NCI-H1092 treated with DMSO at 0.1 percent for 48 hours (cell line): ENCODE measurements around the gene PHB1.
"Not testable (repeated sequence)": the region's sequence is repeated elsewhere in the genome, so short reads cannot be mapped to it uniquely, and the experiment has no call there.

ENCODE experiments used
- DNase-seq: peaks from one replicate; lab custom pipeline; 2025; lab: John Stamatoyannopoulos, UW

Gene PHB1

GRCh38 chr17:49404906-49405305 lies 9.8 kb downstream of the PHB1 start:
- DNase-seq = no peak

GRCh38 chr17:49404361-49404760 lies 10.3 kb downstream of the PHB1 start:
- no peak for DNase-seq

- no peak for DNase-seq
Measured at GRCh38 chr17:49403514-49404289, 11.0 kb downstream of the PHB1 start.

GRCh38 chr17:49402706-49403105 lies 12.0 kb downstream of the PHB1 start:
- DNase-seq = no peak

GRCh38 chr17:49401971-49402611 lies 12.6 kb downstream of the PHB1 start:
- DNase-seq = no peak

GRCh38 chr17:49399995-49400394 lies 14.7 kb downstream of the PHB1 start:
- DNase-seq = no peak

GRCh38 chr17:49397586-49397985 lies 17.1 kb downstream of the PHB1 start:
- DNase-seq = no peak

GRCh38 chr17:49393491-49394255 lies 21.0 kb downstream of the PHB1 start:
- DNase-seq = no peak

- DNase-seq = no peak
Measured at GRCh38 chr17:49390548-49391324, 23.9 kb downstream of the PHB1 start.

- not testable (repeated sequence) for DNase-seq
Measured at GRCh38 chr17:49389514-49390347, 25.0 kb downstream of the PHB1 start.

- no peak for DNase-seq
Measured at GRCh38 chr17:49388692-49389513, 25.8 kb downstream of the PHB1 start.

GRCh38 chr17:49388290-49388640 lies 26.4 kb downstream of the PHB1 start:
- DNase-seq = no peak

GRCh38 chr17:49387498-49388289 lies 27.0 kb downstream of the PHB1 start:
- DNase-seq = no peak

- DNase-seq = no peak
Measured at GRCh38 chr17:49386373-49386772, 28.3 kb downstream of the PHB1 start.

GRCh38 chr17:49384951-49385350 lies 29.7 kb downstream of the PHB1 start:
- DNase-seq = no peak

- no peak for DNase-seq
Measured at GRCh38 chr17:49383060-49383459, 31.6 kb downstream of the PHB1 start.

GRCh38 chr17:49382556-49382955 lies 32.1 kb downstream of the PHB1 start:
- DNase-seq = no peak

GRCh38 chr17:49381793-49382192 lies 32.9 kb downstream of the PHB1 start:
- no peak for DNase-seq

- no peak for DNase-seq
Measured at GRCh38 chr17:49381033-49381432, 33.6 kb downstream of the PHB1 start.

- DNase-seq = no peak
Measured at GRCh38 chr17:49379926-49380325, 34.8 kb downstream of the PHB1 start.
